Liver (tissue), 9 donors: ENCODE results near the gene EXD3. TPM values are rescaled to one million over a fixed set of nuclear protein-coding genes. Genes with fewer than 3 reads are reported as not detected.

Experiments
- DNase-seq: peaks from one replicate; pipeline ENCODE4 v3.0.0-alpha.2; 2017; ENCODE audit warnings: low spot score
- H3K27ac ChIP-seq, 2 donors: one replicate each; pipeline ENCODE4 v1.7.0; 2013; ENCODE audit warnings: inconsistent platforms in 2 of 2, low read length in 2 of 2, control low read depth in 1 of 2, low read depth in 1 of 2, mild to moderate bottlenecking in 1 of 2
- H3K27me3 ChIP-seq, 4 donors: one replicate each; pipeline versions ENCODE4 v1.6.1 to v1.7.0; 2013; ENCODE audit warnings: low read length in 3 of 4, inconsistent platforms in 1 of 4, mild to moderate bottlenecking in 1 of 4, moderate library complexity in 1 of 4; ENCODE audit not compliant: control insufficient read depth in 4 of 4, insufficient read depth in 4 of 4
- H3K36me3 ChIP-seq, 4 donors: one replicate each; pipeline versions ENCODE4 v1.6.1 to v1.7.0; 2013; ENCODE audit warnings: low read length in 3 of 4, mild to moderate bottlenecking in 3 of 4, low read depth in 1 of 4, moderate library complexity in 1 of 4; ENCODE audit not compliant: control insufficient read depth in 4 of 4, insufficient read depth in 3 of 4
- H3K4me1 ChIP-seq, 4 donors: one replicate each; pipeline versions ENCODE4 v1.6.1 to v1.7.0; 2013; ENCODE audit warnings: low read length in 3 of 4, mild to moderate bottlenecking in 3 of 4, moderate library complexity in 1 of 4; ENCODE audit not compliant: control insufficient read depth in 4 of 4, insufficient read depth in 4 of 4
- H3K4me3 ChIP-seq, 3 donors: one replicate each; pipeline versions ENCODE4 v1.6.1 to v1.7.0; 2013; ENCODE audit warnings: low read length in 3 of 3, control low read depth in 1 of 3, low read depth in 1 of 3, mild to moderate bottlenecking in 1 of 3
- H3K9ac ChIP-seq, 2 donors: one replicate each; pipeline ENCODE4 v1.7.0; 2013; ENCODE audit warnings: low read length in 2 of 2, mild to moderate bottlenecking in 2 of 2, moderate library complexity in 2 of 2, control low read depth in 1 of 2, low read depth in 1 of 2
- H3K9me3 ChIP-seq, 4 donors: one replicate each; pipeline versions ENCODE4 v1.6.1 to v1.7.0; 2013; ENCODE audit warnings: low read length in 3 of 4; ENCODE audit not compliant: control insufficient read depth in 4 of 4
- EGR1 ChIP-seq, 2 donors: IDR thresholded peaks; 2 replicates each; pipeline ENCODE4 v1.6.1; 2016 to 2018; ENCODE audit warnings: antibody characterized with exemption in 2 of 2, low read depth in 2 of 2
- FOXA1 ChIP-seq: IDR thresholded peaks from 2 replicates; pipeline ENCODE4 v1.6.1; 2016; ENCODE audit warnings: antibody characterized with exemption
- FOXA2 ChIP-seq: IDR thresholded peaks from 2 replicates; pipeline ENCODE4 v1.6.1; 2016; ENCODE audit warnings: antibody characterized with exemption
- GABPA ChIP-seq, 2 donors: IDR thresholded peaks in 1 of 2; conservative IDR thresholded peaks in 1 of 2; 2 replicates each; pipeline ENCODE4 v1.6.1; 2016; ENCODE audit warnings: antibody characterized with exemption in 2 of 2, mild to moderate bottlenecking in 1 of 2, moderate library complexity in 1 of 2
- HNF4G ChIP-seq: IDR thresholded peaks from 2 replicates; pipeline ENCODE4 v1.6.1; 2016; ENCODE audit warnings: antibody characterized with exemption
- JUND ChIP-seq, 2 donors: IDR thresholded peaks; 2 replicates each; pipeline ENCODE4 v1.6.1; 2016; ENCODE audit warnings: antibody characterized with exemption in 2 of 2
- MAX ChIP-seq: IDR thresholded peaks from 2 replicates; pipeline ENCODE4 v1.6.1; 2016; ENCODE audit warnings: antibody characterized with exemption
- NR2F2 ChIP-seq: IDR thresholded peaks from 2 replicates; pipeline ENCODE4 v1.6.1; 2016; ENCODE audit warnings: antibody characterized with exemption
- RXRA ChIP-seq, 2 donors: IDR thresholded peaks; 2 replicates each; pipeline ENCODE4 v1.6.1; 2017 to 2018; ENCODE audit warnings: antibody characterized with exemption in 2 of 2, mild to moderate bottlenecking in 1 of 2
- SP1 ChIP-seq: IDR thresholded peaks from 2 replicates; pipeline ENCODE4 v1.6.1; 2018; ENCODE audit warnings: antibody characterized with exemption, mild to moderate bottlenecking
- TAF1 ChIP-seq: conservative IDR thresholded peaks from 2 replicates; pipeline ENCODE4 v1.6.1; 2016; ENCODE audit warnings: antibody characterized with exemption, mild to moderate bottlenecking
- WGBS: extraction: QIAGEN DNeasy Blood & Tissue Kit; methylation state at CpG from one replicate; pipeline ENCODE4 v1.1.7; 2013; 5-methylcytosine and 5-hydroxymethylcytosine counted together
- polyA plus RNA-seq, 2 donors: library from polyadenylated mRNA; stranded (reverse) in 1 of 2; unstranded in 1 of 2; fragments of 200-250 nt in 1 of 2; fragments of >200 nt in 1 of 2; fragmentation: Nextera tagmentation in 1 of 2; extraction: Ambion mirVana in 1 of 2; gene quantifications; one replicate each; pipeline versions ENCODE4 v1.2.1 to v1.2.3, GENCODE V29; 2013 to 2015
- total RNA-seq, 2 donors: library from RNA; depleted of rRNA; stranded (reverse); fragments of >200 nt; gene quantifications; one replicate each; pipeline ENCODE4 v1.2.3, GENCODE V29; 2014
- TF ChIP-seq, protein P1 (sequence below): IDR thresholded peaks from 2 replicates; pipeline ENCODE4 v1.6.1; 2016; ENCODE audit warnings: antibody characterized with exemption
- TF ChIP-seq, protein P2 (sequence below): IDR thresholded peaks from 2 replicates; pipeline ENCODE4 v1.6.1; 2016; ENCODE audit warnings: antibody characterized with exemption
- TF ChIP-seq, protein P3 (sequence below): IDR thresholded peaks from 2 replicates; pipeline ENCODE4 v1.6.1; 2016; ENCODE audit warnings: antibody characterized with exemption, mild to moderate bottlenecking
- donor health status: healthy.
- donor health status: healthy.
- donor health status: healthy.
- donor health status: healthy.
- donor health status: healthy.

EXD3 gene
- total and polyA plus RNA-seq, 4 donors = 2.5 to 6.7 (median 3.7) TPM

GRCh38 chr9:137280474-137281344, 142.3 kb downstream of the EXD3 start:
- no peak for TF ChIP-seq NR2F2
- TF ChIP-seq RXRA (IDR thresholded peaks at IDR 0.05) = no peak
- no peak for TF ChIP-seq TAF1
- no peak for TF ChIP-seq FOXA2
- TF ChIP-seq JUND (IDR thresholded peaks at IDR 0.05) = no peak
- TF ChIP-seq FOXA1 = no peak
- no peak for TF ChIP-seq MAX
- TF ChIP-seq SP1 = no peak
- DNase-seq = no peak
- no peaks in the 10 kb centered on the region for H3K36me3 ChIP-seq
- H3K4me3 ChIP-seq = no peak overlapping the region
- WGBS = 57% methylated on average over 85 of the region's 85 CpGs
- H3K9me3 ChIP-seq = no peaks in the 10 kb centered on the region
- H3K9ac ChIP-seq = no peak overlapping the region
- H3K4me1 ChIP-seq = peaks cover 2 to 13% (median 5%) of the 10 kb centered on the region in 4 donors
- no peak overlapping the region for H3K27ac ChIP-seq
- no peaks in the 10 kb centered on the region for H3K27me3 ChIP-seq

GRCh38 chr9:137279741-137280473, 143.1 kb downstream of the EXD3 start:
- peaks cover 2 to 16% (median 5%) of the 10 kb centered on the region in 4 donors for H3K4me1 ChIP-seq
- no peaks in the 10 kb centered on the region for H3K27me3 ChIP-seq
- H3K27ac ChIP-seq = no peak overlapping the region
- H3K36me3 ChIP-seq = no peaks in the 10 kb centered on the region
- no peak for DNase-seq
- TF ChIP-seq, protein P1, sequence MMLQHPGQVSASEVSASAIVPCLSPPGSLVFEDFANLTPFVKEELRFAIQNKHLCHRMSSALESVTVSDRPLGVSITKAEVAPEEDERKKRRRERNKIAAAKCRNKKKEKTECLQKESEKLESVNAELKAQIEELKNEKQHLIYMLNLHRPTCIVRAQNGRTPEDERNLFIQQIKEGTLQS = no peak
- TF ChIP-seq, protein P2, sequence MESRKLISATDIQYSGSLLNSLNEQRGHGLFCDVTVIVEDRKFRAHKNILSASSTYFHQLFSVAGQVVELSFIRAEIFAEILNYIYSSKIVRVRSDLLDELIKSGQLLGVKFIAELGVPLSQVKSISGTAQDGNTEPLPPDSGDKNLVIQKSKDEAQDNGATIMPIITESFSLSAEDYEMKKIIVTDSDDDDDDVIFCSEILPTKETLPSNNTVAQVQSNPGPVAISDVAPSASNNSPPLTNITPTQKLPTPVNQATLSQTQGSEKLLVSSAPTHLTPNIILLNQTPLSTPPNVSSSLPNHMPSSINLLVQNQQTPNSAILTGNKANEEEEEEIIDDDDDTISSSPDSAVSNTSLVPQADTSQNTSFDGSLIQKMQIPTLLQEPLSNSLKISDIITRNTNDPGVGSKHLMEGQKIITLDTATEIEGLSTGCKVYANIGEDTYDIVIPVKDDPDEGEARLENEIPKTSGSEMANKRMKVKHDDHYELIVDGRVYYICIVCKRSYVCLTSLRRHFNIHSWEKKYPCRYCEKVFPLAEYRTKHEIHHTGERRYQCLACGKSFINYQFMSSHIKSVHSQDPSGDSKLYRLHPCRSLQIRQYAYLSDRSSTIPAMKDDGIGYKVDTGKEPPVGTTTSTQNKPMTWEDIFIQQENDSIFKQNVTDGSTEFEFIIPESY = no peak
- TF ChIP-seq NR2F2 = no peak
- TF ChIP-seq EGR1 (IDR thresholded peaks at IDR 0.05; ENCODE audit: low read depth in 2 of 2) = no peak
- no peak for TF ChIP-seq FOXA2
- no peak for TF ChIP-seq FOXA1
- no peak for TF ChIP-seq HNF4G
- TF ChIP-seq, protein P3, sequence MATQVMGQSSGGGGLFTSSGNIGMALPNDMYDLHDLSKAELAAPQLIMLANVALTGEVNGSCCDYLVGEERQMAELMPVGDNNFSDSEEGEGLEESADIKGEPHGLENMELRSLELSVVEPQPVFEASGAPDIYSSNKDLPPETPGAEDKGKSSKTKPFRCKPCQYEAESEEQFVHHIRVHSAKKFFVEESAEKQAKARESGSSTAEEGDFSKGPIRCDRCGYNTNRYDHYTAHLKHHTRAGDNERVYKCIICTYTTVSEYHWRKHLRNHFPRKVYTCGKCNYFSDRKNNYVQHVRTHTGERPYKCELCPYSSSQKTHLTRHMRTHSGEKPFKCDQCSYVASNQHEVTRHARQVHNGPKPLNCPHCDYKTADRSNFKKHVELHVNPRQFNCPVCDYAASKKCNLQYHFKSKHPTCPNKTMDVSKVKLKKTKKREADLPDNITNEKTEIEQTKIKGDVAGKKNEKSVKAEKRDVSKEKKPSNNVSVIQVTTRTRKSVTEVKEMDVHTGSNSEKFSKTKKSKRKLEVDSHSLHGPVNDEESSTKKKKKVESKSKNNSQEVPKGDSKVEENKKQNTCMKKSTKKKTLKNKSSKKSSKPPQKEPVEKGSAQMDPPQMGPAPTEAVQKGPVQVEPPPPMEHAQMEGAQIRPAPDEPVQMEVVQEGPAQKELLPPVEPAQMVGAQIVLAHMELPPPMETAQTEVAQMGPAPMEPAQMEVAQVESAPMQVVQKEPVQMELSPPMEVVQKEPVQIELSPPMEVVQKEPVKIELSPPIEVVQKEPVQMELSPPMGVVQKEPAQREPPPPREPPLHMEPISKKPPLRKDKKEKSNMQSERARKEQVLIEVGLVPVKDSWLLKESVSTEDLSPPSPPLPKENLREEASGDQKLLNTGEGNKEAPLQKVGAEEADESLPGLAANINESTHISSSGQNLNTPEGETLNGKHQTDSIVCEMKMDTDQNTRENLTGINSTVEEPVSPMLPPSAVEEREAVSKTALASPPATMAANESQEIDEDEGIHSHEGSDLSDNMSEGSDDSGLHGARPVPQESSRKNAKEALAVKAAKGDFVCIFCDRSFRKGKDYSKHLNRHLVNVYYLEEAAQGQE = no peak
- no peak for TF ChIP-seq TAF1
- no peak for TF ChIP-seq GABPA (IDR thresholded peaks at IDR 0.05 in 1 of 2, conservative IDR thresholded peaks at IDR 0.05 in 1 of 2)
- WGBS = 93% methylated on average over 41 of the region's 41 CpGs
- no peak overlapping the region for H3K4me3 ChIP-seq
- no peaks in the 10 kb centered on the region for H3K9me3 ChIP-seq
- H3K9ac ChIP-seq = no peak overlapping the region
